Activated B cell treated with CpG ODN at 0.5 μM for 24 hours (primary cell): ENCODE measurements around the gene AP4E1. TPM values are rescaled to one million over a fixed set of nuclear protein-coding genes. Genes with fewer than 3 reads are reported as not detected.

Source experiments
- ATAC-seq: fragments of 200-7000 bp; cut with Tn5 transposase; one replicate; pipeline ENCODE4 v1.10.0; 2021; ENCODE audit warnings: low read depth, mild to moderate bottlenecking, moderate library complexity
- CTCF ChIA-PET: fragments of 350-600 bp; sonication (Branson Sonifier 250); formaldehyde crosslinking; loops from one replicate; lab custom pipeline; 2021; ENCODE audit warnings: antibody characterized with exemption; lab: Charles Lee
- POLR2A ChIA-PET: fragments of 350-600 bp; sonication (Branson Sonifier 250); formaldehyde crosslinking; loops from one replicate; lab custom pipeline; 2021; ENCODE audit warnings: antibody characterized with exemption; lab: Charles Lee
- DNase-seq: peaks from one replicate; pipeline ENCODE4 v3.0.0; 2022
- H3K27ac Mint-ChIP-seq: one replicate; pipeline ENCODE4 v1.8.0; 2020; ENCODE audit warnings: mixed read lengths
- H3K27me3 Mint-ChIP-seq: one replicate; pipeline ENCODE4 v1.8.0; 2021; ENCODE audit warnings: mixed read lengths
- H3K36me3 Mint-ChIP-seq: one replicate; pipeline ENCODE4 v1.8.0; 2021; ENCODE audit warnings: low read depth, mixed read lengths
- H3K4me1 Mint-ChIP-seq: one replicate; pipeline ENCODE4 v1.8.0; 2021; ENCODE audit warnings: mixed read lengths
- H3K4me3 Mint-ChIP-seq: one replicate; pipeline ENCODE4 v1.8.0; 2020; ENCODE audit warnings: mild to moderate bottlenecking, mixed read lengths
- H3K9me3 Mint-ChIP-seq: one replicate; pipeline ENCODE4 v1.8.0; 2020; ENCODE audit warnings: mixed read lengths
- CTCF ChIP-seq: fragments of 200-600 bp; IDR thresholded peaks from one replicate; pipeline ENCODE4 v1.8.0; 2022; ENCODE audit warnings: antibody characterized with exemption, mild to moderate bottlenecking
- intact Hi-C: fragments of 100-400 bp; cut with micrococcal nuclease; formaldehyde crosslinking; loops from one replicate; pipeline ENCODE4 v1.15.1; 2024
- total RNA-seq: library from RNA; stranded (reverse); gene quantifications from 2 replicates; pipeline ENCODE4 v1.2.3, GENCODE V29; 2022

Gene AP4E1
- total RNA-seq, 1 donor from 2014 or later: 13.4 TPM

GRCh38 chr15:51044037-51044727 is 135.7 kb downstream of the AP4E1 start:
- no peak for TF ChIP-seq CTCF
- intact Hi-C loops: no loop called here
- CTCF ChIA-PET: no interaction called here
- Mint-ChIP-seq H3K4me3 (no peak overlapping the region), H3K4me1 (peaks cover 2% of the 10 kb centered on the region), H3K27ac (no peak overlapping the region), H3K9me3 (no peaks in the 10 kb centered on the region), H3K36me3 (no peaks in the 10 kb centered on the region), H3K27me3 (peaks cover 2% of the 10 kb centered on the region)
- ATAC-seq: no peak
- DNase-seq: no peak
- POLR2A ChIA-PET: no interaction called here

GRCh38 chr15:51046016-51046415 is 137.5 kb downstream of the AP4E1 start:
- Mint-ChIP-seq H3K27ac (no peak overlapping the region), H3K36me3 (no peaks in the 10 kb centered on the region), H3K9me3 (no peaks in the 10 kb centered on the region), H3K4me1 (peaks cover 3% of the 10 kb centered on the region), H3K27me3 (peaks cover 2% of the 10 kb centered on the region), H3K4me3 (no peak overlapping the region)
- DNase-seq (no peak), ATAC-seq (no peak)
- ChIA-PET CTCF (no interaction called here), POLR2A (no interaction called here)
- intact Hi-C loops: no loop called here
- no peak for TF ChIP-seq CTCF

- H3K27ac Mint-ChIP-seq: no peak overlapping the region
- intact Hi-C loops: no loop called here
- no peak for DNase-seq
- no peaks in the 10 kb centered on the region for H3K36me3 Mint-ChIP-seq
- no peak for ATAC-seq
- POLR2A ChIA-PET: no interaction called here
- H3K27me3 Mint-ChIP-seq: peaks cover 2% of the 10 kb centered on the region
- peaks cover 3% of the 10 kb centered on the region for H3K4me1 Mint-ChIP-seq
- CTCF ChIA-PET: no interaction called here
- no peak overlapping the region for H3K4me3 Mint-ChIP-seq
- no peak for TF ChIP-seq CTCF
- no peaks in the 10 kb centered on the region for H3K9me3 Mint-ChIP-seq
Observed at GRCh38 chr15:51046799-51047449, 138.4 kb downstream of the AP4E1 start.

GRCh38 chr15:51048308-51048707 is 139.8 kb downstream of the AP4E1 start:
- Mint-ChIP-seq H3K36me3 (no peaks in the 10 kb centered on the region), H3K27me3 (peaks cover 6% of the 10 kb centered on the region), H3K27ac (no peak overlapping the region), H3K4me1 (peaks cover 3% of the 10 kb centered on the region), H3K9me3 (no peaks in the 10 kb centered on the region), H3K4me3 (no peak overlapping the region)
- TF ChIP-seq CTCF: no peak
- intact Hi-C loops: no loop called here
- POLR2A ChIA-PET: no interaction called here
- CTCF ChIA-PET: no interaction called here
- DNase-seq (no peak), ATAC-seq (no peak)

- Mint-ChIP-seq H3K27ac (no peak overlapping the region), H3K36me3 (no peaks in the 10 kb centered on the region), H3K4me1 (peaks cover 3% of the 10 kb centered on the region), H3K27me3 (peaks cover 6% of the 10 kb centered on the region), H3K4me3 (no peak overlapping the region), H3K9me3 (no peaks in the 10 kb centered on the region)
- POLR2A ChIA-PET: no interaction called here
- TF ChIP-seq CTCF: no peak
- CTCF ChIA-PET: no interaction called here
- no peak for DNase-seq
- ATAC-seq: no peak
- intact Hi-C loops: no loop called here
Observed at GRCh38 chr15:51049081-51049480, 140.6 kb downstream of the AP4E1 start.
